Measurements from ENCODE around the gene FNTB.

DNA sequence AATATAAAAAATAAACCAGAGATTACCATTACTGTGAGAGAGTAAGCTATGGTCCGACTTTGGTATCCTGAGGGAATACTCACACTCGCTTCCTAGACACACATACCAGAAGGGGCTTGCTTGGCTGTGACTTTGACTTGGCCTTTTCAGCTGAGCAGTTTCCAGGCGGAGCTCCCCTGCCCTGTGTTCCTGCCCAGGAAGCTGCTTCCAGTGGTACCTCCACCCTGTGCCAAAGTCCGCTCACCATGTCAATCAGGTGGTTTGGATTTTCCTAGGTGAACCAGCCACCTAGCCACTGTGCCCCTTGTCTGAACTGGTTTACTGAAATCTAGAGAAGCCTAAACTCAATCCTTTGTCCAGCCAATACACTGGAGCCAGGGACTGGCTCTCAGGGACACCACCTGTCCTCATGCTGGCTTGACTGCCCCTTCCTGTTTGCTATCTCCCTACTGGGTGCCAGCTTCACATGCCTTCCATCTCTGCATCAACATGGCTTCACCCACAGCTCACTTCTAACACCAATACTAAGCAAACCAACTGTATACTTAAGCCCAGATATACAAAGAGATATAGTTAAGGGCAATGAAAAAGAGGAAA lies 87.0 kb downstream of the FNTB start:
- TF ChIP-seq, protein P1, sequence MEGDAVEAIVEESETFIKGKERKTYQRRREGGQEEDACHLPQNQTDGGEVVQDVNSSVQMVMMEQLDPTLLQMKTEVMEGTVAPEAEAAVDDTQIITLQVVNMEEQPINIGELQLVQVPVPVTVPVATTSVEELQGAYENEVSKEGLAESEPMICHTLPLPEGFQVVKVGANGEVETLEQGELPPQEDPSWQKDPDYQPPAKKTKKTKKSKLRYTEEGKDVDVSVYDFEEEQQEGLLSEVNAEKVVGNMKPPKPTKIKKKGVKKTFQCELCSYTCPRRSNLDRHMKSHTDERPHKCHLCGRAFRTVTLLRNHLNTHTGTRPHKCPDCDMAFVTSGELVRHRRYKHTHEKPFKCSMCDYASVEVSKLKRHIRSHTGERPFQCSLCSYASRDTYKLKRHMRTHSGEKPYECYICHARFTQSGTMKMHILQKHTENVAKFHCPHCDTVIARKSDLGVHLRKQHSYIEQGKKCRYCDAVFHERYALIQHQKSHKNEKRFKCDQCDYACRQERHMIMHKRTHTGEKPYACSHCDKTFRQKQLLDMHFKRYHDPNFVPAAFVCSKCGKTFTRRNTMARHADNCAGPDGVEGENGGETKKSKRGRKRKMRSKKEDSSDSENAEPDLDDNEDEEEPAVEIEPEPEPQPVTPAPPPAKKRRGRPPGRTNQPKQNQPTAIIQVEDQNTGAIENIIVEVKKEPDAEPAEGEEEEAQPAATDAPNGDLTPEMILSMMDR (IDR thresholded peaks at IDR 0.05) = no peak
- no peak for TF ChIP-seq POLR2A (IDR thresholded peaks at IDR 0.05)

All from suprapubic skin (tissue), 3 donors.